ENCODE results near the gene CKAP4.

- no peak for TF ChIP-seq CTCF (IDR thresholded peaks at IDR 0.05)
- no peak for TF ChIP-seq EZH2 (IDR thresholded peaks at IDR 0.05; ENCODE audit: borderline replicate concordance, insufficient read depth, low read depth, low read length, poor library complexity, severe bottlenecking)
Observed at GRCh38 chr12:106239951-106240335, 7.9 kb downstream of the CKAP4 start.

Data from B cell (primary cell).